NCI-H1436 treated with DMSO at 0.1 percent for 48 hours (cell line): ENCODE results near the gene PBX4.

ENCODE experiments used
- DNase-seq: peaks from one replicate; lab custom pipeline; 2025; lab: John Stamatoyannopoulos, UW

PBX4 gene

GRCh38 chr19:19588546-19588945 lies 29.9 kb downstream of the PBX4 start:
- DNase-seq = no peak

DNA sequence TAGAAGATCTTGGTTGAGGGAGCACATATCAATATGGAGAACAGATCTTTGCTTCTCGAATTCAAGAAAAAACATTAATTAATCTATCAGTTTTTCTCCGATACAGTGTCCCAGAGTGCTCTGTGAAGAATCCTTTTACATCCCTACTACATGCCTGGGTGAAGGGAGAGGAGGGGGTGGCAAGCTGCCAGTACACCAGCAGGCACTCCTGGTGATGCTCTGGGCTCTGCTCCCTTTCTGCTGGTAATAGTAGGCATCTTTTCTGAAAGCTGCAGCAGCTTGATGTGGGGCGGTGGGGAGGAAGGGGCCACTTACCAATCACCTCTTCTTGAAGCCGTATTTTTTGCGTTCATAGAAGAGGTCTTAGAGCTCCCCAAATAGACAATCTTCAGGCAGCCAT lies 30.7 kb downstream of the PBX4 start:
- DNase-seq = no peak

- DNase-seq = no peak
Observed at GRCh38 chr19:19584356-19584755, 34.1 kb downstream of the PBX4 start.

- no peak for DNase-seq
Observed at GRCh38 chr19:19582471-19582870, 36.0 kb downstream of the PBX4 start.

GRCh38 chr19:19581391-19581790 lies 37.1 kb downstream of the PBX4 start:
- DNase-seq = no peak

- DNase-seq = no peak
Observed at GRCh38 chr19:19580418-19580817, 38.1 kb downstream of the PBX4 start.

GRCh38 chr19:19579533-19580361 lies 38.7 kb downstream of the PBX4 start:
- no peak for DNase-seq

DNA sequence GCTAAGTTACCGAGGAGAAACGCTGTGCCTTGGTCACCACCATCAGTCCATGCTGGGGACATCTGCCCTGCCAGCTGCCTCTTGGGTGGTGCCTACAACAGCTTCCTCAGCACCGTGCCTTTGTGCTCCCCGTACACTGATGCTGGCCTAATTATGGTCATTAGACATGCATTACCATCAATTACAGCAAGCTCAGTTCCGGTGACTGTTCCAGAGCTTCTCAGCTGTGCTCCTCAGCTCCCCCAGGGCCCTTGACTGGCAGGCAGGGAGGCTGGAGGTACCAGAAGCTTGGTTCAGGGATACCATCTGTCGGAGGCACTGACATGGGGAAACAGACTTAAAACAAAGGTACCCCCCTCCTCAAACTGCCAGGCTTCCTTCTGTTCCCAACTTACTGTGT lies 40.2 kb downstream of the PBX4 start:
- DNase-seq = peak; percentile 91

DNA sequence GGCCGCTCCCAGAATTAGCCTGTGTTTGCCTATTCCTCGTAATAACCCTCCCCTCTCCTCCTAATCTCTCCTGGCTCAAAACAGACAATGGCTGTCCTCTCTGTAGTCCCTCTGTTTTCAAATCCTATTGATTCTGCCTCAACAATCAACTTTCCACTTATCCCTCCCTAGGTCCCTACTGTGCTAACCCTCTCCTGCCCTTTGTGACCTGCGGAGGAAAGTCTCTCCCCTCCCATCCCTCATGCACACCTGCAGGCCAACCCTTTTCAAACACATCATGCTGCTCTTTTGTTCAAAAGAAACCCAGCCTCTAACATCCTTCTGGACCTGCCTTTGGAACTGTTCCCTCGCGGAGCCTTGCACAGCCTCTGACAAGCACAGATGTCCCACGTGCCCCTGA lies 43.1 kb downstream of the PBX4 start:
- DNase-seq = no peak

DNA sequence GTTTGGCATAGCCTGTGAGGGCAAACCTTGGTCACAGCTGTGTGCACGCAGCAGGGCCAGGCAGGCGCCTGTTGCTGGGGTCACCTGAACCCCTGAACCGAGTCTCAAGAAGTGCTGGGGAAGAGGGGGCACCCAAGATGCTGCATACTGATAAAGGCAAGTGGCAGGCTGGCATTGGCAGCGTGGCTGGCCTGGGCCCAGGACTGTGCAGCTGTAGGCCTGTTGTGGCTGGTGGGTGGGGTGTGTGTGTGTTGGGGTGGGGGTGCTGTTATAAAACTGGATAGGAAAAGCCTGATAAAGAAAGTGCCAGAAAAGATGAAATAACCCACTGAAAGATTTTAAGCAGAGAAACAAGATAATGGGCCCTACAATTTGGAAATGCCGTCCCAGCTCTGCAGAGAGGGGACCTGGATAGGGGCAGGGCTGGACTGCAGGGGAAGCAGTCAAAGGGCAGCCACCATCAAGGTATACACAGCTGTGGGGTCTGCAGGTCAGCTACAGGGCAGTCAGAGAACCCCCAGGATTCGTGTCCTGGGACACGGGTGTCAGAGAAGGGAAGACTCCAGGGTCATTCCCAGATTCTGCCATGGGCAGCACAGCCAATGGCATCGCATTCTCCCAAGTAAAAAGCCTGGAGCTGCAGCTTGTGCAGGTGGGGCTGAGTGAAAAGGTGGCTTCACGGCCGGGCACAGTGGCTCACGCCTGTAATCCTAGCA lies 47.3 kb downstream of the PBX4 start:
- no peak for DNase-seq

- DNase-seq = no peak
Observed at GRCh38 chr19:19570571-19570970, 47.9 kb downstream of the PBX4 start.

DNA sequence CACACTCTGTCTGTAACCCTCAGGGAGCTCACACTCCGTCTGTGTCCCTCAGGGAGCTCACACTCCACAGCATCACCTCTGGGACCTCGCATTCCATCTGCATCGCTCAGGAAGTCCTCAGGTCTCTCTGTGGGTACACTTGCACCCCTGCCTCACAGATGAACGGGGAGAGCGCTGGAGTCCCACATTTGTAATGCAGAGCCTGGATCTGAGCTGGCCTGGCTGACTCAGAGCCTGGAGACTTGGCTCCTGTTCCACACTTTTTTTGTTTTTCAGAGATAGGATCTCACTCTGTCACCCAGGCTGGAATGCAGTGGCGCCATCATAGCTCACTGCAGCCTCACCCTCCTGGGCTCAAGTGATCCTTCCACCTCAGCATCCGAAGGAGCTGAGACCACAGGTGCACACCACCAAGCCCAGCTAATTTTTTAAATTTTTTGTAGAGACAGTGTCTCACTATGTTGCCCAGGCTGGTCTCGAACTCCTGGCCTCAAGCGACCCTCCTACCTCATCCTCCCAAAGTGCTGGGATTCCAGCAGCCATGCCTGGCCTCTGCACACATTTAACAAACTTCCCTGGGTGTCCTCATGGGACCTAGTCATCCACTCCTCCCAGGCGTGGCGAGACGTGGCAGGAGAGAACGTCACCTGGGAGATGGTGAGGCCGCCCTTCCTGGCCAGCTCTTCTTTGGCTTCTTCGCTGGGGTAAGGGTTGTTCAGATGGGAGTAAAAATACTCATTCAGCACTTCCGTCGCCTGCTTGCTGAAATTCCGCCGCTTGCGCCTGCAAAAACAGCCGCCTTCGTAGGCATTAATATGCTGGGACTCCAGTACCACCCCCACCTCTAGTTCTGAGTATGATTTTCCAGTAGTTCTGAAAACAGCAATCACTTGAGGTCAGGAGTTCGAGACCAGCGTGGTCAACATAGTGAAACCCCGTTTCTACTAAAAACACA lies 49.4 kb downstream of the PBX4 start:
- DNase-seq = no peak

DNA sequence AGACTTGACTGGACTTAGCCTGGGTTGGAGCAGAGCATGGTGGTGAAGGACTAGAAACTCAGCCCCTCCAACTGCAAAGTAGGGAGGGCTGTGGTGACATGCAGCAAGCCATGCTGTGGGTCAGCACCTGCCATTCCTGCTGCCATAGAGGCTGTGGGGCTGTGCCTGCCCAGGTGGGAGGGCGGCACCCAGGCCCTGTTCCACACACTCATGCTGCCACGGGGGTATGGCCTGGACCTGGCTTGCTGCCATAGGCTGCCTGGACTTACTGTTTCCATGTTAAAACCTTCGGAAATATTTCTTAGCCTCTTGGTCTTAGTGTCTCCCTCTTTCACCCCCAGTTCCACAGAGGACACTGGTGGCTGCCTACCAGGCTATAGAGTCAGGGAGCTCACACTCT lies 51.1 kb downstream of the PBX4 start:
- no peak for DNase-seq

DNA sequence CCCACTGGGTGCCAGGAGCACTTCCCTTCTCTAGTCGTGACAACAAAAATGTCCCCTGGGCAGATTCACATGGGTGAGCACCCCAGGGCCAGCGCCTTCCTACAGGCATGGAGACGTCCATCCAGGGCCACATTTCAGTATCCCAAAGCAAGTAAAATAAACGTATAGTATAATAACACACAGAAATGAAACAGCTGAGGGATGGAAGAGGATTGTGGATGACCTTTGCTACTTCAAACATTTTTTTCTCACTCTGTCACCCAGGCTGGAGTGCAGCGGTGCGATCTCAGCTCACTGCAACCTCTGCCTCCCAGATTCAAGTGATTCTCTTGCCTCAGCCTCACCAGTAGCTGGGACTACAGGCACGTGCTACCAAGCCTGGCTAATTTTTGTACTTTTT lies 52.2 kb downstream of the PBX4 start:
- no peak for DNase-seq

GRCh38 chr19:19563348-19563848 lies 55.1 kb downstream of the PBX4 start:
- no peak for DNase-seq

GRCh38 chr19:19562665-19563347 lies 55.7 kb downstream of the PBX4 start:
- DNase-seq = no peak

GRCh38 chr19:19561946-19562664 lies 56.4 kb downstream of the PBX4 start:
- no peak for DNase-seq

DNA sequence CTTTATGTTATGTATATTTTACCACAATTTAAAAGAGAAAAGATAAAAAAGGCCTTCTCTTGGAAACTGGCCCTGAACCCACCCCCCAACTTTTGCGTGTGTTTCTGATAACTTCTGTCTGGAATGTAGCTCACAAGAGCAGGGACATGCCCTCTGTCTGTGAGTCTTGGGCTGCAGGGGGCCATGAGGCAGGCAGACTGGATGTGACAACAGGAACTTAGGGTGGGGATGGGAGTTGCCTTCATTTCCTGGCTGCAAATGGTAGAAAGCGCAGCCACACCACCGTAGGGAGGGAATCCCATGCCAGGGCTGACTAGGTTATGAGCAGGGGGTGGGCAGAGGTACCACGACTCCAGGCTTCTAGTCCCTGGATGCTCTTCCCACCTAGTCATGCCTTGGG lies 58.6 kb downstream of the PBX4 start:
- DNase-seq = no peak

- no peak for DNase-seq
Observed at GRCh38 chr19:19558636-19559035, 59.9 kb downstream of the PBX4 start.

- DNase-seq = no peak
Observed at GRCh38 chr19:19558055-19558454, 60.4 kb downstream of the PBX4 start.
